GM12864 (cell line): ENCODE measurements around the gene MAB21L3.

ENCODE experiments used
- DNase-seq: peaks from one replicate; pipeline ENCODE4 v3.0.0-alpha.2; 2011; ENCODE audit warnings: low read depth
- H3K4me3 ChIP-seq: 2 replicates; pipeline ENCODE4 v1.5.1; 2011; ENCODE audit warnings: mild to moderate bottlenecking, low read depth, low read length, control low read depth
- TF ChIP-seq, protein P1 (sequence below): IDR thresholded peaks from 2 replicates; pipeline ENCODE4 v1.5.1; 2011; ENCODE audit warnings: low read depth, mild to moderate bottlenecking, moderate library complexity, low read length, control low read depth, inconsistent platforms; ENCODE audit errors: missing control alignments

The MAB21L3 gene

DNA sequence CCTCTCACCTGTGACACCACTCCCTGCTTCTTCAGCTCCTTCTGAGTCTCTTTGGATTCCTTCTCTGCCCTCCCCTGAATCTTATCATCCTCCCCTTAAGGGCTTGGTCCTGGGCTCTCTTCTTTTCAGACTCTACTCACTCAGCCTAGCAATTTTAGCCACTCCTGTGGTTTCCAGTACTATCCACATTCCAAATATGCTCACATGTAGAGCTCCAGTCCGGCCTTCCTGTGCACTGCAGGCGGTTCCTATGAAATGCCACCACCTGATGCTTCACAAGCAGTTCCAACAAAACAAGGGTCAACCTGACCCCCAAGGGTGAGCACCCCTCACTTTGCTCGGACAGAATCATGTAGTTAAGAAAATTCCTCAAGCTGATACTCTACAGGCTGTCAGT, 35.9 kb downstream of the MAB21L3 start:
- TF ChIP-seq, protein P1, sequence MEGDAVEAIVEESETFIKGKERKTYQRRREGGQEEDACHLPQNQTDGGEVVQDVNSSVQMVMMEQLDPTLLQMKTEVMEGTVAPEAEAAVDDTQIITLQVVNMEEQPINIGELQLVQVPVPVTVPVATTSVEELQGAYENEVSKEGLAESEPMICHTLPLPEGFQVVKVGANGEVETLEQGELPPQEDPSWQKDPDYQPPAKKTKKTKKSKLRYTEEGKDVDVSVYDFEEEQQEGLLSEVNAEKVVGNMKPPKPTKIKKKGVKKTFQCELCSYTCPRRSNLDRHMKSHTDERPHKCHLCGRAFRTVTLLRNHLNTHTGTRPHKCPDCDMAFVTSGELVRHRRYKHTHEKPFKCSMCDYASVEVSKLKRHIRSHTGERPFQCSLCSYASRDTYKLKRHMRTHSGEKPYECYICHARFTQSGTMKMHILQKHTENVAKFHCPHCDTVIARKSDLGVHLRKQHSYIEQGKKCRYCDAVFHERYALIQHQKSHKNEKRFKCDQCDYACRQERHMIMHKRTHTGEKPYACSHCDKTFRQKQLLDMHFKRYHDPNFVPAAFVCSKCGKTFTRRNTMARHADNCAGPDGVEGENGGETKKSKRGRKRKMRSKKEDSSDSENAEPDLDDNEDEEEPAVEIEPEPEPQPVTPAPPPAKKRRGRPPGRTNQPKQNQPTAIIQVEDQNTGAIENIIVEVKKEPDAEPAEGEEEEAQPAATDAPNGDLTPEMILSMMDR, result no peak
- DNase-seq, result no peak
- no peak overlapping the region for H3K4me3 ChIP-seq

- TF ChIP-seq, protein P1, result no peak
- DNase-seq, result no peak
- no peak overlapping the region for H3K4me3 ChIP-seq
These were observed 36.8 kb downstream of the MAB21L3 start for GRCh38 chr1:116147972-116148371.

DNA sequence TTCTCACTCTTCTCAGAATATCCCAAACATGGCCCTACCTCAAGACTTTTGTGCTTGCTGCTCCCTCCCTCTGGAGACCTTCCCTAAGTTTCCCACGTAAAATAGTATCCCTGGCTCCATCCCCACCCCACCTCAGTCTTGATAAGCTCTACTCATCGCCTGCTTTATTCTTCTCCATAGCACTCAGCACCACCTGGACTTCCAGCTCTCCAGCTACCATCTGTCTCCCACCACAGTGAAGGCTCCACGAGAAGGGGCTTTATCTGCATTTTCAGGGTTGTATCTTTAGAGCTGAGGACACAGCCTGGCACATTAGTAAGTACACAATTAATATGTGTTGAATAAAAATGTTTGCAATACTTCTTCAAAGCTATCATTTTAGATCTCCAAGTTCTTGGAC, 37.8 kb downstream of the MAB21L3 start:
- no peak for DNase-seq
- TF ChIP-seq, protein P1, result no peak
- H3K4me3 ChIP-seq, result no peak overlapping the region

GRCh38 chr1:116150368-116150767, 39.2 kb downstream of the MAB21L3 start:
- TF ChIP-seq, protein P1, result no peak
- no peak overlapping the region for H3K4me3 ChIP-seq
- DNase-seq, result no peak

- H3K4me3 ChIP-seq, result peak overlapping the region; percentile 34
- TF ChIP-seq, protein P1, result peak; percentile 83
- DNase-seq, result no peak
These were observed 40.8 kb downstream of the MAB21L3 start for GRCh38 chr1:116151739-116152576.

DNA sequence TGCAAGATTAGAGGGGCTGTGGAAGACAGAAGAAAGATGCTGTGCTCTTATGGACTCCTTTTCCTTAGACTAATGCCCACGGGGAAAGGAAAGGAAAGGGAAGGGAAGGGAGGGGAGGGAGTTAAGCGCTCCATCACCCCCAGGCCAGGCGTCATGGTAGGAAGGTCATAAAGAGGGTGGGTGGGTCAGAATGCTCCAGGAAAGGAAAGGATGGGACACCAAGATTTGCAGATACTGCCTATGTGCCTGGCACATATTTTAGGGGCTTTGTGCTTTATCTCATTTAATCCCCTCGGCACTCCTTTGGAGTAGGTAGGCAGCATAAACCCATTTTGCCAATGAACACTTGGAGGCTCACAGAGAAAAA, 41.4 kb downstream of the MAB21L3 start:
- no peak overlapping the region; the same call in 1 of the 2 replicates for H3K4me3 ChIP-seq
- no peak for DNase-seq
- TF ChIP-seq, protein P1, result no peak
